ENCODE data around the gene IL13.

The IL13 gene

DNA sequence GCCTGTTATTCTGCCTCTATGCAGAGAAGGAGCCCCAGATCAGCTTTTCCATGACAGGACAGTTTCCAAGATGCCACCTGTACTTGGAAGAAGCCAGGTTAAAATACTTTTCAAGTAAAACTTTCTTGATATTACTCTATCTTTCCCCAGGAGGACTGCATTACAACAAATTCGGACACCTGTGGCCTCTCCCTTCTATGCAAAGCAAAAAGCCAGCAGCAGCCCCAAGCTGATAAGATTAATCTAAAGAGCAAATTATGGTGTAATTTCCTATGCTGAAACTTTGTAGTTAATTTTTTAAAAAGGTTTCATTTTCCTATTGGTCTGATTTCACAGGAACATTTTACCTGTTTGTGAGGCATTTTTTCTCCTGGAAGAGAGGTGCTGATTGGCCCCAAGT lies 15.5 kb downstream of the IL13 start:
- no peak for DNase-seq

GRCh38 chr5:132673939-132674630 lies 16.1 kb downstream of the IL13 start, which contains the start of gene IL4:
TSS of gene IL4 (plus strand) at chr5:132673989. CDS start at chr5:132674051, 62 bp downstream.
- no peak for DNase-seq

DNA sequence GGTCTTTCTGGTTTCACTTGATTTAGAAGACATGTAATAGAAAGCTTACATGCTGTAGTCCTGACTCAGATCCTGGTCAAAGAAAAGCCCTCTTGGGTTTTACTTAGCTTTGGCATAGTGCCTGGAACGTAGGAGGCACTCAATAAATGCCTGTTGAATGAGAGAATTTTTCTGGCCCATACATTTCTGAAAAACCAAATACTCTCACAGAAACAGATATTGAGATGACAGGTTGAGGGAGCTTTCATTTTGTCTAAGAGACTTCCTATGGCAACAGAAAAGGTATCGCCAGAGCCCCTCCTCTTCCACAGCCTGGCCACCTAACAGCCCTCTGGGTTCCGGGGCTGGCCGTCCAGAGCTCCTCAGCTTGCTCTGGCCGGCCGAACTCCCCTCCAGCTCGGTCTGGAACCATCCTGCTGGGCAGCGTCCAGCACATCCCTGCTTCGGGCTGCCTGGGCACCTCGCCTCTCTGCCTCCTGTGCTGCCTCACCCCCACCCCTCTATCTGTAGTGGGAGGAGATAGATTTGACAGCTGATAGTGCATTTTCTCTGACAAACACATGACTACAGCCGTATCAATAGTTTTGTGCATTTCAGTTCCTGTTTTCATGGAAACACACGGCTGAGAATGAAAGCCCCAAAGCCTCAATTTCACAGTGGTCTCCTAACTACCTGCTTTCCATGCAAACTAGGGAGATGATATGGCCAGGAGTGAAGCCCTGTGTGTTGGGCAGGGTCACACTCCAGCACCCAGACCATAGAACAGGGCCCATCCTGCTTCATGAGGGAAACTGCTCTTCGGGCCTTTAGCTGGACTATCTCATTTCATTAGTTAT lies 16.9 kb downstream of the IL13 start:
- no peak for DNase-seq

GRCh38 chr5:132675936-132676689 lies 18.1 kb downstream of the IL13 start:
- DNase-seq: no peak

- DNase-seq: no peak
Measured at GRCh38 chr5:132677191-132677590, 19.2 kb downstream of the IL13 start.

DNA sequence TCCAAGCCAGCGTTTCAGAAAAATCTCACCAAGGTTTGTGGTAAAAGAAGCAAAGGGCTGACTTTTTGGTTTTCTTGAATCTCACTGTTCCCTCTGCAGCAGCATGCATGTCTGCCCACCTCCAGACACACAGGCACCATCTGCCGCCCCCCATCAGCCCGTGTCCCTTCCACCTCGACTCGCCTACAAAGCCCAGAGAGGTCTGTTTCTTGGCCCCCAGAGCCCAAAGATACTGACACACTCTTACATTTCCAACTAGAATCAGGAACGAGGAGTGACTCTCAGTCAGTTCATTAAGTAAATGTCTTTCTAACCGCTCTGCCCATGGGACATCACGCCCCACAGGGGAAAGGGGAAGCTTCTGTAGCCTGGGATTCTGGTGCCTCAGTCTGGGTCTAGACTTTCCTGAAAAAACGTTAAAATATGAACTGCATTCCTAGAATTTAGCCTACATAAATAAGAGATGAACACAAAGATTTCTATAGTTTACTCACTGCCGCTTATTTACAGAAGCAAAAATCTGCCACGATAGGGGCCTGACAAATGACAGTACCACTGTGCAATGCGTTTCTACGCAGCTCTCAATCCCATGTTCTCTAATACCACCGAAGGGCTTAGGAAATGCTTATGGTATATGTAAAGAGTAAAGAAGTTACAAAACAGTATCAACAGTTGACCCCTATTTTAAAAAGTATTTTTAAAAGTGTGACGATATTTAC lies 19.9 kb downstream of the IL13 start:
- DNase-seq: no peak

GRCh38 chr5:132678735-132679134 lies 20.8 kb downstream of the IL13 start:
- no peak for DNase-seq

GRCh38 chr5:132679166-132679565 lies 21.2 kb downstream of the IL13 start:
- DNase-seq: no peak

GRCh38 chr5:132679717-132680380 lies 21.9 kb downstream of the IL13 start:
- DNase-seq: no peak

DNA sequence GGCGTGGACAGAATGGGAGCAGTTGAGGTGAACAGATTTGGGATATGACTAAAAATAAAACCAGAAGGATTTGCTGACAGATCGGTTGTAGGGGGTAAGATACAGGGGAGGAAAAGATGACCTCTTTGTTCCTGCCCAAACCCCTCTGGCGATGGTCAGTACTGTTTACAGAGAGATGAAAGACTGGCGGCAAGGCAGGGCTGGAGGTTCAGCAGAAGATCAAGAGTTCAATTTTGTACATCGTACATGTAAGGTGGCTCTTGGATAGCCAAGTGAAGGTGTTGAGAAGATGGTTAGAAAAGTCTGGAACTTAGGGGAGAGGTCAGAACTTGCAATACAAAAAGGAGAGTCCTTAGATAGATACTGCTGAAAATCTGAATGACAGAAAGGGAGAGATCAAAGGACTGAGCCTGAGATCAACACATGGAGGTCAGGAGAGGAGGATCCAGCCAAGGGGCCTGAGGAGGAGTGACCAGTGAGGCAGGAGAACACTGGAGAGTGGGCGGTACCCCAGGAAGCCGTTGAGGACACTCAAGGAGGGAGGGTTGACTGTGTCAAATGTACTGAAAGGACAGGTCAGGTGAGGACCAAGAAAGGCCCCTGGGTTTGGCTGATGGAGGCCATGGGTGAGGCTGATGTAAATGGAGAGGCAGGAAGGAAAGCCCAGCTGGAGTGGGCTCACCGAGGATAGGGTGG lies 23.0 kb downstream of the IL13 start:
- no peak for DNase-seq

- DNase-seq: no peak
Measured at GRCh38 chr5:132681476-132681831, 23.5 kb downstream of the IL13 start.

GRCh38 chr5:132681983-132682382 lies 24.0 kb downstream of the IL13 start:
- DNase-seq: no peak

GRCh38 chr5:132684491-132684890 lies 26.5 kb downstream of the IL13 start:
- DNase-seq: no peak

DNA sequence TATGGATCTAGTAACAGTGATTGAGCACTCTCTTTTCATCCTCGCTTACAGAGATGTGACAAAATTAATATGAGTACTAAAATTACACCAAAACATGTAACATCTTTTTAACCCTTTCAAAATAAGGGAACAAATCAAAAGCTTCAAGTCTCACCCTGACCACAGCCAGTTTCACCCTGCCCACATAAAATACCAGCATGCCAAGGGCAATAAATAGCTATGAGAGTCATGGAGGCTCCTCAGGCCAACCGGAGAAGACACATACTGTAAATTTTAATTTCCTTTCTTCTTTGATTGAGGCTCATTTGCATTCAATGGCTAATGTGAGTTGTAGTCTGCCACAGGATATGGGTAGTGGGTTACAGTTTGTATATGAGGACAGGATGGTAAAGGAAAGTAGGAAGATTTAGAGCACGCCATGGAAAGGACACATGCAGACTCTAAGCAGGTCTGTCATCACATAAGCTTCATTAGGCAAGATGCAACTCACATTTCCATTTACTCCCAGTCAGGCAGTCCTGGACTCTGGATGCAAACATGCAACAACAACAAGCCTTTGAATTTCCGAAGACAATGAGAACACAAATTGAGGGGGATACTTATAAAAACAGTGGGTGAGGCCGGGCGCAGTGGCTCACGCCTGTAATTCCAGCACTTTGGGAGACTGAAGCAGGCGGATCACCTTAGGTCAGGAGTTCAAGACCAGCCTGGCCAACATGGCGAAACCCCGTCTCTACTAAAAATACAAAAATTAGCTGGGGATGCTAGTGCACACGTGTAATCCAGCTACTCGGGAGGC lies 27.1 kb downstream of the IL13 start:
- no peak for DNase-seq

DNA sequence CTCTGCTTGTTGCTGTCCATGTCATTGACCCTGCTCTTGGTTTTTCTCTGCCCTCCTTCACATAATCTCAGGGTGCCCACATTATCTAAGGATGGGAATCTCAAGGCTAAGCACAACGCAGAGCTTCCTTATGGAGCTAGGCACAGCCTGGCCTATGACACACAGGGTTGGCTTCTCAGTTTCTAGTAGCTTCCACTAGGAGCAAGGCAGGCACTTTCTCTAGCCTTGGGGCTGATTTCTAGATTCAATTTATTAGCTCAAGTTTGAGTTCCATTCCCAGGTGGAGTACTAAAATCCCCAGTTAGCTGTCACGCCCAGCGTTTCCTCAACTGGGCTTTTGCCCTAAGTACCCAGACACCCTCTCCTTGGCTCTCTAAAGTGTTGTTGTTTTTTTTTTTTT lies 28.2 kb downstream of the IL13 start:
- no peak for DNase-seq

DNA sequence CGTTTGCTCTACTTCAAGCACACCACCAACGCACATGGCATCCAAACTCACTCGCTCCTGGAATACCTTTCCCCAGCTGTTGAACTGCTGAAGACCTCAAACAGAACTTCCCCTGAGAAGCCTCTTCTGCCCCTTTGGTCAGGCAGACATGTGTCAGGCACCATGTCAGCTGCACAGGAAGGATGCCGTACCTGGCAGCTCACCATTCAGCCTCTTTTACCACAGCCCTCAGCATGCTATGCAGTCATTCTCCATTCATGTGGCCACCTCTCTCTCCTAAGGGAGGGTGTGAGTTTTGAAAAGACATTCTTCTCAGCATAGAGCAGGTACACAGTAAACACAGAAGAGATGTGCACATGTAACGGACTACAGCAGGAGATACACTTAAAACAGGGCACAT lies 30.0 kb downstream of the IL13 start:
- no peak for DNase-seq

DNA sequence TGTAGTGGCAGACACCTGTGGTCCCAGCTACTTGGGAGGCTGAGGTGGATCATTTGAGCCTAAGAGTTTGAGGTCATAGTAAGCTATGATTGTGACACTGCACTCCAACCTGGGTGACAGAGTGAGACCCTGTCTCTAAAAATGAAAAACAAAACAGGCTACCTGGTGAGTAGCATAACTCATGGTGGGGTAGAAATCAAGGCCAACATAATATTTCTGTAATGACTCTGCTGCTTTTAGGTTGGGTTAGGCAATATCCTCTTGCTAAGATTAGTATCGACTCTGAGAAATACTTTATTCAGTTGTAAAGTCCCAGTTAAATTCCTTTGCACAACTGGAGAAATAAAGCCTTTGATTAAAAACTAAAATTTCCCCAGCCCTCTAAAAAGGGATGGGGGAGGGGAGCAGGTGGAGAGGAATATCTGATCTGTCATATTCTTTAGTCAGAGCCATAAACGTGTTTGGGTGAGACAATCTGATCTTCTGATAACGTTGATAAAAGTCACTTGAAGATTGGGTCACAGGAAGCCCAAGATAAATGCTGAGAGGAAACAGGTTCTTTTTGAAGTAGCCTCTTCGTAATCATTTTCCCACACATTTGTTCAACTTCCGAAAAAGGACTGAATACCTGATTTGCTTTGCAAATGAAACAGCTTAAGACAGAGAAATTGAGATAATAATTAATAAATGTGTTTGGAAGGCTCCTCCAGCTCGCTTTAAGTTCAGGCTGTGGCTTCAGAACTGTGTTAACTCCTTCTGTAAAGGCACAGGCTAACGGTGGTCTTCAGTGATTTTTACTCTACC lies 30.8 kb downstream of the IL13 start:
- no peak for DNase-seq

GRCh38 chr5:132689513-132689912 lies 31.5 kb downstream of the IL13 start:
- no peak for DNase-seq

DNA sequence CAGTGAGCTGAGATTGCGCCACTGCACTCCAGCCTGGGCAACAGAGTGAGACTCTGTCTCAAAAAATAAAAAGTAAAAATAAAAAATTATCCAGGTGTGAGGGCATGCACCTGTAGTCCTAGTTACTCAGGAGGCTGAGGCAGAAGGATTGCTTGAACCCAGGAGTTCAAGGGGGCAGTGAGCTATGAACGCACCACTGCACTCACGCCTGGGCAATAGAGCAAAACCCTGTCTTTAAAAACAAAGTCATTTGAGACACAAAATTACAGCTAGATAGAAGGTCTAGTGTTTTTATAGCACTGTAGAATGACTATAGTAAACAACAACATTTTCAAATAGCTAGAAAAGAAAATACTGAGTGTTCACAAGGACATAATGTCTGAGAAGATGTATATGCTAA lies 32.2 kb downstream of the IL13 start:
- no peak for DNase-seq

All from NCI-H146 (cell line).